GM19043 (cell line): ENCODE results near the gene SPI1.
"Not testable (repeated sequence)": the region's sequence is repeated elsewhere in the genome, so short reads cannot be mapped to it uniquely, and the experiment has no call there.

Experiments
- ATAC-seq: cut with Tn5 transposase; IDR thresholded peaks from one replicate; pipeline ENCODE4 v1.9.1; 2021; ENCODE audit warnings: low read depth; ENCODE audit not compliant: unreplicated experiment

The SPI1 gene

GRCh38 chr11:47342854-47343253 is 35.5 kb downstream of the SPI1 start:
- no peak for ATAC-seq

- no peak for ATAC-seq
Observed at GRCh38 chr11:47342036-47342803, 36.1 kb downstream of the SPI1 start.

- ATAC-seq = no peak
Observed at GRCh38 chr11:47340980-47341775, 37.2 kb downstream of the SPI1 start.

- ATAC-seq = no peak
Observed at GRCh38 chr11:47340010-47340409, 38.3 kb downstream of the SPI1 start.

GRCh38 chr11:47338396-47339241 is 39.7 kb downstream of the SPI1 start:
- no peak for ATAC-seq

GRCh38 chr11:47337229-47337924 is 41.0 kb downstream of the SPI1 start:
- no peak for ATAC-seq

- ATAC-seq = no peak
Observed at GRCh38 chr11:47336595-47336994, 41.8 kb downstream of the SPI1 start.

- ATAC-seq = no peak
Observed at GRCh38 chr11:47335733-47336132, 42.6 kb downstream of the SPI1 start.

GRCh38 chr11:47334699-47335411 is 43.5 kb downstream of the SPI1 start:
- not testable (repeated sequence) for ATAC-seq

- ATAC-seq = no peak
Observed at GRCh38 chr11:47333886-47334443, 44.4 kb downstream of the SPI1 start.

GRCh38 chr11:47333526-47333845 is 44.9 kb downstream of the SPI1 start:
- ATAC-seq = no peak

- ATAC-seq = no peak
Observed at GRCh38 chr11:47332791-47333525, 45.4 kb downstream of the SPI1 start.

- ATAC-seq = no peak
Observed at GRCh38 chr11:47332303-47332711, 46.0 kb downstream of the SPI1 start.

GRCh38 chr11:47331454-47332302 is 46.7 kb downstream of the SPI1 start:
- no peak for ATAC-seq

GRCh38 chr11:47329987-47330931 is 48.1 kb downstream of the SPI1 start:
- no peak for ATAC-seq

GRCh38 chr11:47329431-47329986 is 48.8 kb downstream of the SPI1 start:
- ATAC-seq = no peak
